ENCODE results near the gene SIK2.
A peak's percentile ranks its signal among the peaks of the same experiment; 100 is the strongest.

The SIK2 gene

GRCh38 chr11:111730871-111731591, 128.8 kb downstream of the SIK2 start:
- ATAC-seq = no peak
- TF ChIP-seq GLIS3 (CRISPR knock-in tag; IDR thresholded peaks at IDR 0.05) = no peak

GRCh38 chr11:111731821-111732220, 129.6 kb downstream of the SIK2 start:
- TF ChIP-seq, protein P1, sequence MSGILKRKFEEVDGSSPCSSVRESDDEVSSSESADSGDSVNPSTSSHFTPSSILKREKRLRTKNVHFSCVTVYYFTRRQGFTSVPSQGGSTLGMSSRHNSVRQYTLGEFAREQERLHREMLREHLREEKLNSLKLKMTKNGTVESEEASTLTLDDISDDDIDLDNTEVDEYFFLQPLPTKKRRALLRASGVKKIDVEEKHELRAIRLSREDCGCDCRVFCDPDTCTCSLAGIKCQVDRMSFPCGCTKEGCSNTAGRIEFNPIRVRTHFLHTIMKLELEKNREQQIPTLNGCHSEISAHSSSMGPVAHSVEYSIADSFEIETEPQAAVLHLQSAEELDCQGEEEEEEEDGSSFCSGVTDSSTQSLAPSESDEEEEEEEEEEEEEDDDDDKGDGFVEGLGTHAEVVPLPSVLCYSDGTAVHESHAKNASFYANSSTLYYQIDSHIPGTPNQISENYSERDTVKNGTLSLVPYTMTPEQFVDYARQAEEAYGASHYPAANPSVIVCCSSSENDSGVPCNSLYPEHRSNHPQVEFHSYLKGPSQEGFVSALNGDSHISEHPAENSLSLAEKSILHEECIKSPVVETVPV (CRISPR knock-in tag; IDR thresholded peaks at IDR 0.05) = no peak
- TF ChIP-seq ISL1 (CRISPR knock-in tag; IDR thresholded peaks at IDR 0.05) = no peak
- TF ChIP-seq, protein P2, sequence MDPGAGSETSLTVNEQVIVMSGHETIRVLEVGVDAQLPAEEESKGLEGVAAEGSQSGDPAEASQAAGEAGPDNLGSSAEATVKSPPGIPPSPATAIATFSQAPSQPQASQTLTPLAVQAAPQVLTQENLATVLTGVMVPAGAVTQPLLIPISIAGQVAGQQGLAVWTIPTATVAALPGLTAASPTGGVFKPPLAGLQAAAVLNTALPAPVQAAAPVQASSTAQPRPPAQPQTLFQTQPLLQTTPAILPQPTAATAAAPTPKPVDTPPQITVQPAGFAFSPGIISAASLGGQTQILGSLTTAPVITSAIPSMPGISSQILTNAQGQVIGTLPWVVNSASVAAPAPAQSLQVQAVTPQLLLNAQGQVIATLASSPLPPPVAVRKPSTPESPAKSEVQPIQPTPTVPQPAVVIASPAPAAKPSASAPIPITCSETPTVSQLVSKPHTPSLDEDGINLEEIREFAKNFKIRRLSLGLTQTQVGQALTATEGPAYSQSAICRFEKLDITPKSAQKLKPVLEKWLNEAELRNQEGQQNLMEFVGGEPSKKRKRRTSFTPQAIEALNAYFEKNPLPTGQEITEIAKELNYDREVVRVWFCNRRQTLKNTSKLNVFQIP (CRISPR knock-in tag; IDR thresholded peaks at IDR 0.05; ENCODE audit: borderline replicate concordance, low read depth) = no peak
- no peak for TF ChIP-seq ESRRG (CRISPR knock-in tag; IDR thresholded peaks at IDR 0.05)
- no peak for TF ChIP-seq ZNF8 (CRISPR knock-in tag; IDR thresholded peaks at IDR 0.05)
- TF ChIP-seq GLIS3 (CRISPR knock-in tag; IDR thresholded peaks at IDR 0.05) = no peak
- TF ChIP-seq TOX (CRISPR knock-in tag; IDR thresholded peaks at IDR 0.05; ENCODE audit: borderline replicate concordance) = no peak
- no peak for TF ChIP-seq ZC3H10 (CRISPR knock-in tag; IDR thresholded peaks at IDR 0.05)
- no peak for TF ChIP-seq RARB (CRISPR knock-in tag; IDR thresholded peaks at IDR 0.05)
- no peak for TF ChIP-seq ZNF70 (CRISPR knock-in tag; IDR thresholded peaks at IDR 0.05)
- TF ChIP-seq TSHZ2 (CRISPR knock-in tag; IDR thresholded peaks at IDR 0.05) = no peak
- no peak for TF ChIP-seq ZFP30 (CRISPR knock-in tag; IDR thresholded peaks at IDR 0.05)
- TF ChIP-seq TCF4 (CRISPR knock-in tag; IDR thresholded peaks at IDR 0.05; ENCODE audit: borderline replicate concordance) = no peak
- no peak for TF ChIP-seq ZFP3 (CRISPR knock-in tag; IDR thresholded peaks at IDR 0.05)
- TF ChIP-seq BACH2 (CRISPR knock-in tag; IDR thresholded peaks at IDR 0.05; ENCODE audit: borderline replicate concordance) = no peak
- TF ChIP-seq SNAI2 (CRISPR knock-in tag; IDR thresholded peaks at IDR 0.05) = no peak
- TF ChIP-seq, protein P3, sequence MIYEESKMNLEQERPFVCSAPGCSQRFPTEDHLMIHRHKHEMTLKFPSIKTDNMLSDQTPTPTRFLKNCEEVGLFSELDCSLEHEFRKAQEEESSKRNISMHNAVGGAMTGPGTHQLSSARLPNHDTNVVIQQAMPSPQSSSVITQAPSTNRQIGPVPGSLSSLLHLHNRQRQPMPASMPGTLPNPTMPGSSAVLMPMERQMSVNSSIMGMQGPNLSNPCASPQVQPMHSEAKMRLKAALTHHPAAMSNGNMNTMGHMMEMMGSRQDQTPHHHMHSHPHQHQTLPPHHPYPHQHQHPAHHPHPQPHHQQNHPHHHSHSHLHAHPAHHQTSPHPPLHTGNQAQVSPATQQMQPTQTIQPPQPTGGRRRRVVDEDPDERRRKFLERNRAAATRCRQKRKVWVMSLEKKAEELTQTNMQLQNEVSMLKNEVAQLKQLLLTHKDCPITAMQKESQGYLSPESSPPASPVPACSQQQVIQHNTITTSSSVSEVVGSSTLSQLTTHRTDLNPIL (CRISPR knock-in tag; IDR thresholded peaks at IDR 0.05; ENCODE audit: low read depth) = no peak
- TF ChIP-seq, protein P4, sequence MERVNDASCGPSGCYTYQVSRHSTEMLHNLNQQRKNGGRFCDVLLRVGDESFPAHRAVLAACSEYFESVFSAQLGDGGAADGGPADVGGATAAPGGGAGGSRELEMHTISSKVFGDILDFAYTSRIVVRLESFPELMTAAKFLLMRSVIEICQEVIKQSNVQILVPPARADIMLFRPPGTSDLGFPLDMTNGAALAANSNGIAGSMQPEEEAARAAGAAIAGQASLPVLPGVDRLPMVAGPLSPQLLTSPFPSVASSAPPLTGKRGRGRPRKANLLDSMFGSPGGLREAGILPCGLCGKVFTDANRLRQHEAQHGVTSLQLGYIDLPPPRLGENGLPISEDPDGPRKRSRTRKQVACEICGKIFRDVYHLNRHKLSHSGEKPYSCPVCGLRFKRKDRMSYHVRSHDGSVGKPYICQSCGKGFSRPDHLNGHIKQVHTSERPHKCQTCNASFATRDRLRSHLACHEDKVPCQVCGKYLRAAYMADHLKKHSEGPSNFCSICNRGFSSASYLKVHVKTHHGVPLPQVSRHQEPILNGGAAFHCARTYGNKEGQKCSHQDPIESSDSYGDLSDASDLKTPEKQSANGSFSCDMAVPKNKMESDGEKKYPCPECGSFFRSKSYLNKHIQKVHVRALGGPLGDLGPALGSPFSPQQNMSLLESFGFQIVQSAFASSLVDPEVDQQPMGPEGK (CRISPR knock-in tag; IDR thresholded peaks at IDR 0.05; ENCODE audit: borderline replicate concordance) = no peak
- no peak for TF ChIP-seq ZNF565 (CRISPR knock-in tag; conservative IDR thresholded peaks at IDR 0.05; ENCODE audit: low read depth)
- TF ChIP-seq PPARA (CRISPR knock-in tag; IDR thresholded peaks at IDR 0.05; ENCODE audit: borderline replicate concordance) = no peak
- ATAC-seq = no peak

DNA sequence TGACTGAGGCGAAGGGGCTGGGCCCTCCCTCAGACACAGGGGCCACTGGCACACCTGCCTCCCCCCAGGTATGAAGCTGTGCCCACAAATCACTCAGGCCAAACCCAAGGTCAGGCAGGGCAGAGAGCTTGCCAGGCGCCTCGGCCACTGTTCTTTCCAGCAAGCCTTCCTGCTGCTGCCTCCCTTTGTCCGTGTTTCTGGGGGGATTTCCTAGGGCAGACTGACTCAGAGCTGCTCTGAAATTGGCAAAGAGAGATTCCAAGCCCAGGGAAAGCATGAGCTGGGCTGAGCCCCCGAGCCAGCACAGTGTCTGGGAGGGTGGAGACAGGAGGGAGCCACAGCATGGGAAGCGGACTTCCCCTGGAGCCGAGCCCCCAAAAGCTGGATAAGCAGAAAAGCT, 130.8 kb downstream of the SIK2 start:
- TF ChIP-seq, protein P4 (CRISPR knock-in tag; IDR thresholded peaks at IDR 0.05; ENCODE audit: borderline replicate concordance) = no peak
- TF ChIP-seq ZNF565 (CRISPR knock-in tag; conservative IDR thresholded peaks at IDR 0.05; ENCODE audit: low read depth) = no peak
- no peak for TF ChIP-seq ARNTL (CRISPR knock-in tag; IDR thresholded peaks at IDR 0.05; ENCODE audit: borderline replicate concordance, low read depth)
- TF ChIP-seq PPARA (CRISPR knock-in tag; IDR thresholded peaks at IDR 0.05; ENCODE audit: borderline replicate concordance) = no peak
- no peak for TF ChIP-seq TOX (CRISPR knock-in tag; IDR thresholded peaks at IDR 0.05; ENCODE audit: borderline replicate concordance)
- TF ChIP-seq SNAI2 (CRISPR knock-in tag; IDR thresholded peaks at IDR 0.05) = no peak
- TF ChIP-seq ZFP30 (CRISPR knock-in tag; IDR thresholded peaks at IDR 0.05) = no peak
- ATAC-seq = peak; percentile 8; the same call in 2 of the 3 replicates
